NCI-H446 treated with DMSO at 0.1 percent for 48 hours (cell line): ENCODE measurements around the gene AGBL4.

Source experiments
- DNase-seq: peaks from one replicate; lab custom pipeline; 2025; lab: John Stamatoyannopoulos, UW

AGBL4 gene

GRCh38 chr1:48823168-48823567 lies 1200.6 kb downstream of the AGBL4 start:
- DNase-seq, result no peak

- no peak for DNase-seq
Observed at GRCh38 chr1:48820491-48820890, 1203.3 kb downstream of the AGBL4 start.

GRCh38 chr1:48817505-48818114 lies 1206.1 kb downstream of the AGBL4 start:
- peak; percentile 11 for DNase-seq

GRCh38 chr1:48810740-48811139 lies 1213.0 kb downstream of the AGBL4 start:
- DNase-seq, result no peak

DNA sequence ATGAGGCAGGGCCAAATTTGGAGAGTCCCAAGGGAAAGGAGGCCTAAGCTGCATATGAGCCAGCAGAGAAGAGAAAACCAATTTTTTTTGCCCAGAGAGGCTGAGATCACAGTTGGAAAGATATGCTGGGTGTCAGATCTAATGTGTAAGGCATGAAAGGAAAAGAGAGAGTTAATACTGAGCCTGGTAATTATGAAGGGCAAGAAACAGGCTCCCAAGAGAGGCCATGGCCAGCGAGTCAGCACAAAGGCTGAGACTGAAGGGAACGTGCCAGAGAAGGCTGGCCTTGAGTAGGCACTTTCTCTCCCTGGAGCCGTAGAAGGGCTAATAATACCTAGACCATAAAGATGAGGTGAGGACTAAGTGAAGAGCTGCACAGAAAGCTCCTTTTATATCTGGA lies 1215.3 kb downstream of the AGBL4 start:
- DNase-seq, result no peak

DNA sequence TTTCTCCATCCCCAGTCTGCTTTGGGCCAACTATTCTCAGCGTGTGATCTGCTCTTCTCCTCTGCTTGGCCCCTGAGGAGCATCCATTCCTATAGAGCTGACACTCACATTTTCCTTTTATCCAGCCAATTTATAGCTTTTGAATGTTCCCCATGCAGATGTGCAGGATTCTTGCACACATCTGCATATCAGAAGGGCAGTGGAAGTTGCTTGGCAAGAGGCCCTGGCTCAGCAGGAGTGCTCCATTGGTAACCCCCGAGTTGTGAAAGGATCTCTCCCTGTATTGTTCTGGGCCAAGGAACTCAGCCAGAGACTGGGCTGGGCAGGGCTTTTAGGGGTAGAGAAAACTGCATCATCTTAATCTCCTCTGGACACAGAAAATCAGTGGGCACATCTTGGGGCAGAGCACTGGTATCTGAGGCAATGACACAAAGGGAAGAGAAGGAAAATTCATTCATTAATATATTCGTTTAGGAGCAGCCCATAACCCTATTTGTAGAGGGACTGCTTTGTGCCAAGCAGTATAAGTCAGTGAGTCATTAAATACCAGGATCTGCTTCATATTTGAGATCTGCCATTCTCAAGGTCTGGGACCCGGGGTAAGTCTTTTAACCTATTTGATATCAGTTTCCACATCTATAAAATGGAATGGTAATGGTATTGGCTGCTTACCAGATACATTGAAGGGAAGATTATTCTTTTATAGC lies 1216.0 kb downstream of the AGBL4 start:
- DNase-seq, result no peak

DNA sequence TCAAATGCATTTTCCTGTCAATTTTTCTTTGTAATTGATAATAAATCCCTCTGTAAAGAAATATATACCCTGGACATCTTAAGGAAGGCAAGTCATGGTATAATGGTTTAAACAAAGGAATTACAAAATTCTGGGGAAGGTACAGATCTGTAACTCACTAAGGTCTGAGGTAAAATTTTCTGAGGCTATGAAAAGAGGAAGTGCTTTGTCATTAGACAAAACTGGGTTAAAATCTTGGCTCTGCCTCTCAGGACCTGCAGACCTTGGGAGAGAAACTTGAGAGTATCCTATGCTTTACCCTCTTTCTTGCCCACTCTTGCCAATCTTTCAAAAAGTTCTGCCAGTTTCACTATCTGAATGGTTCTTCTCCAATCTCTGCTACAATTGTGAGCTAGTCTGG lies 1220.3 kb downstream of the AGBL4 start:
- DNase-seq, result no peak

GRCh38 chr1:48794816-48795215 lies 1228.9 kb downstream of the AGBL4 start:
- DNase-seq, result no peak

GRCh38 chr1:48793863-48794262 lies 1229.9 kb downstream of the AGBL4 start:
- DNase-seq, result no peak

GRCh38 chr1:48792961-48793360 lies 1230.8 kb downstream of the AGBL4 start:
- DNase-seq, result peak; percentile 4

DNA sequence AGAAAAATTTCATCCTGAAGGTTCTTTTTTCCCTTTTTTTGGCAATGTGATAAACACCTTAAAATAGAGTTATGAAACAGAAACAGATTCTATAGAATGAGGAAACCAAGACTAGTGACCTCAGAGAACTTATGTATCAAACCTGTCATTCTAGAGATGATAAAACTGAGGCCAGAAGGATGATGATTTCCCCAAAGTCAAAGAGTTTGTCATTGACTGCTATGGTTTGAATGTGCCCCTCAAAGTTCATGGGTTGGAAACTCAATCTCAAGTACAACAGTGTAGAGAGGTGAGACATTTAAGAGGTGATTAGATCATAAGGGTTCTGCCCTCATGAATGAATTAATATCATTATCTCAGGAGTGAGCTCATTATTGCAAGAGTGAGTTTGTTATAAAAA lies 1233.4 kb downstream of the AGBL4 start:
- no peak for DNase-seq

DNA sequence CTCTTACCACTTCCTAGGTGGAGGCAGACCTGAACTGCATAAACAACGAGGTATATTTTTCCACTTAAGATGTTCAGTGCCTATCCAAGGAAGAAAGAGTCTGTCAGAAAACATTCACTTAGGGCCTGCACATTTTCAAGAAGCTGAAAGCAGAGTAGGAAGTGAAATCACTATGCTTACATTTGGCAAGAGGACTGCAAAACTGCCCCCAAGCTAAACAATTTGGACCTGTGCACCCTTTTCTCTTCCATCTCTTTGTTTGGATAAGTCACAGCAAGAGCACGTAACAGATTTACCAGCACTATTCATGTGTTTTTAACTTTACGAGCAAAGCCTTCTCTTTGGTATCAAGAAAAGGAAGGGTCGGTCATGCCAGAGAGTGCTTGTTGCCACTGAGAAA lies 1233.9 kb downstream of the AGBL4 start:
- DNase-seq, result no peak

DNA sequence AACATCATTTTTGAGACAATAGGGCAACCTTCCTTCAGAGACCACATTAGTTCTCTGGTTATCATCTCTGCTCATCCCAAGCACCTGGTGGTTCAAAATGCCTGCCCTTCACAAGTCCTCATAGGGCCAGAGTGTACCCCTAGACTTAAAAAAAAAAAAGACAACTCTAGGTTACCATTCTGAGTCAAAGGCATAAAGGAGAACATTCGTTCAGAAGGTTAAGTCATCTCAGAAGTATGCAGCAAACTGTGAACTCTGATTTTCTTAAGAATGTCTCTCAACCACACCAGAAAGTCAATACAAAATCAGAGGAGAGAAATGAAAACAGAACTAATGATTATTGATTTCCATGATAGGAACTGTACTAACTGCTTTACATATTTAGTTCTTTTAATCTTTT lies 1237.9 kb downstream of the AGBL4 start:
- DNase-seq, result no peak

GRCh38 chr1:48784301-48784700 lies 1239.5 kb downstream of the AGBL4 start:
- DNase-seq, result no peak

- no peak for DNase-seq
Observed at GRCh38 chr1:48777219-48777895, 1246.4 kb downstream of the AGBL4 start.

DNA sequence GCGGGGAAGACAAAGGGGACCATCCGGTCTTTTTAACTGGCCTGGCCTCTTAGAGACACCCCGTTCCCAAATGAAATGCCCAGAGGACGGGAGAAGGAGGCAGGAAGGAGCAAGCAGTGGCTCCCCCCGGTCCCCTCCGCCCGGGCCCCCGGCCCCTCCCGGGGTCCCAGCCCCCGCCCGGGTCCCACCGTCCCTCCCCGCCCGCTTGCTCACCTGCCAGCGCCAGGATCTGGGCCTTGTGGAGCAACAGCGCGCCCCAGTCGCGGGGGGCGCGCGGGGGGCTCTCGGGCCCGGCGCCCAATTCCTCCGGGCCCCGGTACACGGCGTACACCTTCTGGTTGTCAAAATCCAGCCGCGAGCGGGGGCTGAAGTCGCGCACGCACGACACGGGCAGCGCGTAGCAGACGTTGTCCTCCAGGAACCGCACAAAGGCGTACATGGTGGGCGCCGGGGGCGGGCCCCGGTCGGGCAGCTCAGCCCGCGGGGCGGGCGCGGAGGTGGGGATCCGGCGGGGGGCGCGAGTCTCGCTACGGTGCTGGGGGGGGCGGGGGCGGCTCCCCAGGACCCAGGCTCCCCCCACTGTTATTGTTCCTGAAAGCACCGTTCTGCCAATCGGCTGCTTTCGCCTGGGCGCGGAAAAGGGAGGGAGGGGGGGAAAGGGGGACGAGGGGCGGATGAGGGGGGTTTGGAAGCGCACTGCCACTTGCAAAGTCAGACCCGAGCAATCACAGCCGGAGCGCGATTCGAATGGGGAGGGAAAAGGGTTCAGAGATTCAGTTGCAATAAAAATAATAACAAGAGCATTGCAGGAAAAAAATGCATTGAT lies 1247.1 kb downstream of the AGBL4 start, which contains the start of gene BEND5:
TSS of gene BEND5 (minus strand) at position 499 of the 826 bp plus-strand sequence. CDS start at position 439, 60 bp downstream.
- peak; percentile 57 for DNase-seq

DNA sequence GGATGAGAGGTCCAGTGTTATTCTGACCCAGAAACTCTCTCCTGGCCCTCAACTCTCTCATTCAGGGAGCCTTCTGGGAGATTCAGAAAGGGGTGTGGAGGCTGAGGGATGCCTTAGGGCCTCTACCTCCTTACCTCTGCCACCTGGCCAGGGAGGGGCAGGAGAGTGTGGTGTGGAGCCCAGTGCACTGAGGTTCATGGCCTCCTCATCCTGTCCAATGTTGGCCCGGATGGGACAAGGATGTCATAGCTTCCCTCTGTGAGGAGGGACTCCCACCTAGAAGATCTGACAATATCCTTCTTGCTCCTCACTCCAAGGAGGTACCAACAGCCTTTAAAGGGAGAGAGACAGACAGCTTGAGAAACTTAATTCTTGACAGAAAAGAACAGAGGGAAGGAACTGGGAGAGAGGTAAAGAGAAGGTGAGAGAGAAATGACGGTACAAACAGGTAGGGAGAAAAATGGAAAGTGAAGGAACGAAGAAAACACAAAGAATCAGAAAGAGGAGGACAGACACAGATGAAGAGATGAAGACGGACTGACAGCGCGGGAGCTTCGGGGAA lies 1247.8 kb downstream of the AGBL4 start:
- no peak for DNase-seq

GRCh38 chr1:48773133-48773532 lies 1250.6 kb downstream of the AGBL4 start:
- DNase-seq, result no peak

DNA sequence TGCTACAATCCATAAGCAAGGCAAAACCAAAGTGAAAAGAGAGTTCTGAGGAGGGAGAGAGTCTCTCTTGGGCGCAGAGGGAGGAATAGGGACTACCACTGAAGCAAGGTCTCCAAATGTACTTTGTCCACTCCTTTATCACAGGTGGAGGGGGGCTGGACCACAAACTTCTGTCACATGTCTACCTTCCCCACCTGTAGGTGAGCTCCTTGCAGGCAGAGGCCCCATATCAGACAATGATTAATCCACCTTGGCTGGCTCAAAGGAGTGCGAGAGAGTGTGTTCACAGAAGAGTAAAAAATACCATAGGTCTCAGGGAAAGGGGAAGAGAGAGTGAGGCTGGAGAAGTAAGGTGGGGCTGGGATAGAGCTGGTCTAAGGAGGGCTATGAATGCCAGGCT lies 1251.5 kb downstream of the AGBL4 start:
- DNase-seq, result no peak

DNA sequence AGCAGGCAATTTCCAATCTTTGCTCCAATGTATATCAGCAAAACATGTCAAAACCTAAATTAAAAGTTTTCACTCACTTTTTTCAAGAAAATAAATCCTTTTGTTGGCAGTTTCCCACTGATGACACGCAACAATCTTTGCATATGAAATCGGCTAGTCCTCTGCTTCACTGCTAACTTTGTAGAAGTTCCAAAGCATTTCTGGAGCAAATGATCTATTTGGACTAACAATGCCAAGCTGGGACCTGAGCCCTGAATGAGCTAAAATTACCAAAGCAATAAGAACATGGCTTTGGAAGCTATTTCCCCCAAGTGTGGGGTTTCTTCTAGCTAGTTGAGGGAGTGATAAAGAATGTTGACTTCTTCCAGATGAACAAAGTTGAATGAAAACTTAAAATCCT lies 1252.2 kb downstream of the AGBL4 start:
- no peak for DNase-seq

DNA sequence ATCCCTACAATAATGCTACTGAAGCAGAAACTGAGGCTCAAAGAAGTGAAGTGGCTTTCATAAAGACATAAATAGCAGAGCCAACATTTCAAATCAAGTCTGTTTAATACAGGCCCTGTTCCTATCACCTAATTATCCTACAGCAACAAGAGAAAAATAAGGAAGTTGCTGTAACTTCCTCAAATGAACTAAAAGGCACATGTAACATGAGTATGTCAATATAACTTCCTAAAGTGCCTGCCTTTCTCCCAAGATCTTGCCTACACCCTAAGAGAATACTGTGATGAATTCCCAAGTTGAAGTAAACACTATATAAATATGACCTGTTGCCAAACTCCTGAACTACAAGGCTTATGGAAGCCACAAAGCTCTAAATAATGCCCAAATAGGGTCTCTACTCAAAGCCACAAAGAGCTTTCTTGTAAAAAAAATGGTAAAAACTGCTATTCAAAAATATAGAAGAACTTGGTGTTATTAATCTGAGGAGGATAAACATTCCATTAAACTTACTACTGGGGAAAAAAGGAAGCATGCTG lies 1255.7 kb downstream of the AGBL4 start:
- DNase-seq, result no peak

- no peak for DNase-seq
Observed at GRCh38 chr1:48765335-48765734, 1258.4 kb downstream of the AGBL4 start.
